Activated naive CD4-positive, alpha-beta T cell treated with anti-CD3 and anti-CD28 coated beads for 36 hours (primary cell): ENCODE data around the gene CSTPP1. TPM values are rescaled to one million over a fixed set of nuclear protein-coding genes. Genes with fewer than 3 reads are reported as not detected.

Experiments used
- CTCF ChIA-PET: fragments of 350-600 bp; sonication (Branson Sonifier 250); formaldehyde crosslinking; loops from one replicate; lab custom pipeline; 2021; ENCODE audit warnings: antibody characterized with exemption; lab: Charles Lee
- DNase-seq: peaks from one replicate; pipeline ENCODE4 v3.0.0-alpha.2; 2020
- H3K27ac Mint-ChIP-seq: one replicate; pipeline ENCODE4 v1.8.0; 2021; ENCODE audit warnings: mild to moderate bottlenecking, mixed read lengths
- H3K27me3 Mint-ChIP-seq: one replicate; pipeline ENCODE4 v1.8.0; 2021; ENCODE audit warnings: low read depth, mixed read lengths
- H3K36me3 Mint-ChIP-seq: one replicate; pipeline ENCODE4 v1.8.0; 2021; ENCODE audit warnings: low read depth, mixed read lengths
- H3K4me1 Mint-ChIP-seq: one replicate; pipeline ENCODE4 v1.8.0; 2021; ENCODE audit warnings: low read depth, mixed read lengths
- H3K4me3 Mint-ChIP-seq: one replicate; pipeline ENCODE4 v1.8.0; 2021; ENCODE audit warnings: mild to moderate bottlenecking, moderate library complexity, mixed read lengths
- H3K9me3 Mint-ChIP-seq: one replicate; pipeline ENCODE4 v1.8.0; 2021; ENCODE audit warnings: mixed read lengths
- intact Hi-C: fragments of 100-400 bp; cut with micrococcal nuclease; formaldehyde crosslinking; loops from one replicate; pipeline ENCODE4 v1.15.1; 2023
- total RNA-seq, 2 experiments: library from RNA; stranded (reverse); gene quantifications; one replicate each; pipeline ENCODE4 v1.2.3, GENCODE V29; 2021

CSTPP1 gene, protein sequence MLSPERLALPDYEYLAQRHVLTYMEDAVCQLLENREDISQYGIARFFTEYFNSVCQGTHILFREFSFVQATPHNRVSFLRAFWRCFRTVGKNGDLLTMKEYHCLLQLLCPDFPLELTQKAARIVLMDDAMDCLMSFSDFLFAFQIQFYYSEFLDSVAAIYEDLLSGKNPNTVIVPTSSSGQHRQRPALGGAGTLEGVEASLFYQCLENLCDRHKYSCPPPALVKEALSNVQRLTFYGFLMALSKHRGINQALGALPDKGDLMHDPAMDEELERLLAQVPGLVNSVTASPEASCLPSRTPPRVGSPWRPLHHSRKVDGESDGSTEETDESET
- 10 to 100 TPM; 14.0 TPM for total RNA-seq

GRCh38 chr11:46936138-46937110 lies at the start of gene CSTPP1:
Gene CSTPP1, plus strand, starts transcription at chr11:46936761. Its CDS starts 45 bp downstream, at chr11:46936806.
- Mint-ChIP-seq H3K36me3 (peaks cover 2% of the 10 kb centered on the region), H3K9me3 (no peaks in the 10 kb centered on the region), H3K4me3 (peak within 1 kb of the TSS; percentile 98), H3K27me3 (no peaks in the 10 kb centered on the region), H3K27ac (peak within 1 kb of the TSS; percentile 88), H3K4me1 (peaks cover 18% of the 10 kb centered on the region)
- CTCF ChIA-PET, result interaction anchor here (0.6 to 1.6 kb wide), 6 partner anchors 10 to 438 kb away, joined by 3 to 4 read pairs (median 3); no protein-coding TSS in a partner anchor
- peak; percentile 97 for DNase-seq
- intact Hi-C loops, result loop anchor here (1.0 to 5.0 kb wide), 6 partner anchors 18 to 471 kb away; partner anchors contain the start of genes ACP2, AMBRA1, ARFGAP2 and ARHGAP1

DNA sequence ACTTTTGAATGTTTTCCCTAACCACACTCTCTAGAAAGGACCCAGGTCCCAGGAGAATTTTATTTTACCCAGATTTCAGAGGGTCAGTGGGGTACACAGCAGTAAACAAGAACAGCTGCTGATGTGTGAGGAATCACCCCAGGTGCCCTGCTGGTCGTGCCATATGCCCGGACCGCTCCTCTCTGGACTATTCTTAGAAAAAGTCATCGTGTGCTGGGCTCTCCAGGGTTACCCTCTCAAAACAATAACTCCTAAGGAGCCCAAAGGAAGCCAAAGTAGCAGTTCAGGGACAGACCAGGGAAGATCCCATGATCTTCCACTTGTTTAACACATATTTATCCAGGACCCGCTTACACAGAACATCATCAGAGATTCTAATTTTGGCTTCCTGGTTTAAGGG lies 47.9 kb upstream of the CSTPP1 start:
- Mint-ChIP-seq H3K27me3 (no peaks in the 10 kb centered on the region), H3K4me3 (no peak overlapping the region), H3K9me3 (no peaks in the 10 kb centered on the region), H3K4me1 (peaks cover 2% of the 10 kb centered on the region), H3K36me3 (no peaks in the 10 kb centered on the region), H3K27ac (no peak overlapping the region)
- no peak for DNase-seq
- intact Hi-C loops, result loop anchor here (1.0 kb wide), 3 partner anchors 9 to 273 kb away; no protein-coding TSS in a partner anchor
- CTCF ChIA-PET, result interaction anchor here (0.6 to 1.3 kb wide), 3 partner anchors 16 to 272 kb away, joined by 3 to 6 read pairs (median 4); no protein-coding TSS in a partner anchor

- no peak overlapping the region for H3K4me3 Mint-ChIP-seq
- no peak for DNase-seq
- intact Hi-C loops, result loop anchor here (1.0 kb wide), 3 partner anchors 8 to 272 kb away; no protein-coding TSS in a partner anchor
- CTCF ChIA-PET, result interaction anchor here (0.6 to 1.3 kb wide), 3 partner anchors 264 to 1290 kb away, joined by 3 to 6 read pairs (median 4); no protein-coding TSS in a partner anchor
- peaks cover 2% of the 10 kb centered on the region for H3K4me1 Mint-ChIP-seq
- H3K9me3 Mint-ChIP-seq, result no peaks in the 10 kb centered on the region
- no peak overlapping the region for H3K27ac Mint-ChIP-seq
- no peaks in the 10 kb centered on the region for H3K27me3 Mint-ChIP-seq
- H3K36me3 Mint-ChIP-seq, result no peaks in the 10 kb centered on the region
Measured at GRCh38 chr11:46889251-46889650, 47.3 kb upstream of the CSTPP1 start.

DNA sequence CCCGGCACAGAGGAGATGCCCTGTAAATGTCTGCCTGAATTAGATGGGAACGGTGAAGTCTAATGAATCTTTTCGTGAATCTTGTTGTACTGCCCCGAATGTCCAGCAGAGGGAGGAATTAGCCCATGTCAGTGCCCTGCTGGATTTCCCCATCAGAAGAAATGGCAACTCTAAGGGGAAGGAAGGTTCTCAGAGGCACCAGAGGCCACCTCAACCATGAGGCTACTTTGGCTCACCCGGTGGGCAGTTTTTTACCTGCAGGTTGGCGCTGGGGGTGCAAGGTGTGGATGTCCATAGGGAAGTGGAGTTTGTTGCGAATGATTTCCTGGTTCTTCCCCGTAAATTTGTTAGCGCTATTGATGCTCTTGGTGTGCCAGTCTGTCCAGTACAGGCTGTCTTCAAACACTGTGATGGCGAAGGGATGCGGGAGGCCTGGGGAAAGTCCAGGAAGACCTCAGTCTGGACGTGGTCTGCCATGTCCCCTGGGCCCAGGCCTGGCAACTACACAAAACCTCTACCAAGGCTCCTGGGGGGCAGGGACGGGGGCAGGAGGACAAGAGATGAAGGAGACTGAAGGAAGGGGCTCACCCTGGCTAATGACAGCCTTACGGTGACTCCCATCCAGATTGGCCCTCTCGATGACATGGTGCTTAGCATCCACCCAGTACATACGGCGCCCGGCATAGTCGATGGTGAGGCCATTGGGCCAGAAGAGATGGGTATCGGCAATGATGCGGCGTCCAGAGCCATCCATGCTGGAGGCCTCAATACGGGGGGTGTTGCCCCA lies 46.7 kb upstream of the CSTPP1 start:
- intact Hi-C loops, result loop anchor here (1.0 kb wide), 3 partner anchors 7 to 271 kb away; no protein-coding TSS in a partner anchor
- H3K36me3 Mint-ChIP-seq, result no peaks in the 10 kb centered on the region
- no peak overlapping the region for H3K27ac Mint-ChIP-seq
- no peaks in the 10 kb centered on the region for H3K27me3 Mint-ChIP-seq
- CTCF ChIA-PET, result interaction anchor here (0.6 to 3.9 kb wide), 5 partner anchors 8 to 1290 kb away, joined by 3 to 38 read pairs (median 4); no protein-coding TSS in a partner anchor
- DNase-seq, result peak; percentile 90
- H3K4me1 Mint-ChIP-seq, result peaks cover 2% of the 10 kb centered on the region
- no peak overlapping the region for H3K4me3 Mint-ChIP-seq
- H3K9me3 Mint-ChIP-seq, result no peaks in the 10 kb centered on the region

DNA sequence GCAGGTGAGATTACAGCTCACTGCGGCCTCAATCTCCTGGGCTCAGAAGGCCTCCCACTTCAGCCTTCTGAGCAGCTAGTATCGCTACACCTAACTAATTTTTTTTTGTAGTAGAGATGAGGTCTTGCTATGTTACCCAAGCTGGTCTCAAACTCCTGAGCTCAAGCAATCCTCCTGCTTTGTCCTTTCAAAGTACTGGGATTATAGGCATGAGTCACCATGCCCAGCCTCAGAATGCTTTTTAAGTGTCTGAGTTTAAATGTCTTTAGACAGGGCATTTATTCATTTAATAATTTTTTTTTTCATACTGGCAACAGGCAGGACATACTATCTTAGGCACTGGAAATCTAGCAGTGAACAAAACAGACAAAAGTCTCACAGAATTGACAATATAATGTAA lies 45.9 kb upstream of the CSTPP1 start:
- Mint-ChIP-seq H3K27me3 (no peaks in the 10 kb centered on the region), H3K4me1 (peaks cover 2% of the 10 kb centered on the region), H3K9me3 (no peaks in the 10 kb centered on the region), H3K36me3 (no peaks in the 10 kb centered on the region), H3K4me3 (no peak overlapping the region), H3K27ac (no peak overlapping the region)
- DNase-seq, result no peak
- CTCF ChIA-PET, result interaction anchor here (0.6 to 3.9 kb wide), 5 partner anchors 9 to 723 kb away, joined by 3 to 38 read pairs (median 3); no protein-coding TSS in a partner anchor
- intact Hi-C loops, result no loop called here

GRCh38 chr11:46892109-46892508 lies 44.5 kb upstream of the CSTPP1 start:
- Mint-ChIP-seq H3K4me1 (peaks cover 2% of the 10 kb centered on the region), H3K36me3 (no peaks in the 10 kb centered on the region), H3K9me3 (no peaks in the 10 kb centered on the region)

GRCh38 chr11:46892838-46893237 lies 43.7 kb upstream of the CSTPP1 start:
- CTCF ChIA-PET, result interaction anchor here (0.6 to 3.9 kb wide), 2 partner anchors 184 to 261 kb away, joined by 5 to 38 read pairs; no protein-coding TSS in a partner anchor
- H3K27me3 Mint-ChIP-seq, result no peaks in the 10 kb centered on the region
- H3K36me3 Mint-ChIP-seq, result no peaks in the 10 kb centered on the region
- H3K4me3 Mint-ChIP-seq, result no peak overlapping the region
- intact Hi-C loops, result no loop called here
- H3K4me1 Mint-ChIP-seq, result peaks cover 2% of the 10 kb centered on the region
- no peak overlapping the region for H3K27ac Mint-ChIP-seq
- no peak for DNase-seq
- no peaks in the 10 kb centered on the region for H3K9me3 Mint-ChIP-seq

More at GRCh38 chr11:46892109-46892508, 44.5 kb upstream of the CSTPP1 start:
- CTCF ChIA-PET, result interaction anchor here (0.6 to 3.9 kb wide), 3 partner anchors 22 to 261 kb away, joined by 3 to 38 read pairs (median 5); no protein-coding TSS in a partner anchor
- Mint-ChIP-seq H3K27me3 (no peaks in the 10 kb centered on the region), H3K4me3 (no peak overlapping the region), H3K27ac (no peak overlapping the region)
- DNase-seq, result no peak
- intact Hi-C loops, result no loop called here

- CTCF ChIA-PET, result interaction anchor here (1.5 to 3.0 kb wide), 2 partner anchors 259 to 268 kb away, joined by 3 to 22 read pairs; no protein-coding TSS in a partner anchor
- no peaks in the 10 kb centered on the region for H3K9me3 Mint-ChIP-seq
- no peak overlapping the region for H3K27ac Mint-ChIP-seq
- intact Hi-C loops, result no loop called here
- no peak for DNase-seq
- H3K27me3 Mint-ChIP-seq, result no peaks in the 10 kb centered on the region
- no peak overlapping the region for H3K4me3 Mint-ChIP-seq
- no peaks in the 10 kb centered on the region for H3K36me3 Mint-ChIP-seq
- peaks cover 2% of the 10 kb centered on the region for H3K4me1 Mint-ChIP-seq
Measured at GRCh38 chr11:46894506-46894905, 42.1 kb upstream of the CSTPP1 start.

GRCh38 chr11:46894961-46895360 lies 41.6 kb upstream of the CSTPP1 start:
- CTCF ChIA-PET, result interaction anchor here (1.5 to 3.0 kb wide), 2 partner anchors 259 to 267 kb away, joined by 3 to 22 read pairs; no protein-coding TSS in a partner anchor
- Mint-ChIP-seq H3K4me1 (no peaks in the 10 kb centered on the region), H3K27me3 (no peaks in the 10 kb centered on the region), H3K4me3 (no peak overlapping the region), H3K9me3 (no peaks in the 10 kb centered on the region), H3K27ac (no peak overlapping the region), H3K36me3 (no peaks in the 10 kb centered on the region)
- no peak for DNase-seq
- intact Hi-C loops, result no loop called here

DNA sequence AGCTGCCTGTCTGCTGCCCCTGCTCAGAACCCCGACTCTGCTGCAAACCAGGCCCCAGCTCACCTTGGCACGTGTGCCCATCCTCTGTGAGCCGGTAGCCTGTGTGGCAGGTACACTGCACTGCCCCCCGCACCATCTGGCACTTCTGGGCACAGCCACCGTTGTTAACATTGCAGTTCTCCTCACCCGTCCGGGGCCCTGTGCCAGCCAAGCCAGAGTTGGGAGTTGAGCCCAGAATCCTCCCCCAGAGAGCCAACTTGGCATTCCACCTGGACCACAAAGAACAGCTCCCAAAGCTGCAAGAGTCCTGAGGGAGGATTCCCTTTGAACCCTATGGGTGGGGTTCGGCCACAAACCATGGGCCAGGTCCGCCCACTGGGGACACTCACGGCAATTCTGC lies 40.7 kb upstream of the CSTPP1 start:
- intact Hi-C loops, result no loop called here
- Mint-ChIP-seq H3K4me1 (no peaks in the 10 kb centered on the region), H3K27me3 (no peaks in the 10 kb centered on the region), H3K27ac (no peak overlapping the region), H3K36me3 (no peaks in the 10 kb centered on the region), H3K4me3 (no peak overlapping the region), H3K9me3 (no peaks in the 10 kb centered on the region)
- DNase-seq, result no peak
- CTCF ChIA-PET, result interaction anchor here (1.2 to 3.0 kb wide), 4 partner anchors 14 to 266 kb away, joined by 3 to 22 read pairs (median 4); no protein-coding TSS in a partner anchor
